Fibroblast of villous mesenchyme (primary cell): Measurements from ENCODE around the gene RAC2. TPM values are rescaled to one million over a fixed set of nuclear protein-coding genes. Genes with fewer than 3 reads are reported as not detected.

Experiments
- DNase-seq: peaks from one replicate; pipeline ENCODE4 v3.0.0-alpha.2; 2010; ENCODE audit warnings: low read depth
- H3K4me3 ChIP-seq: 2 replicates; pipeline ENCODE4 v1.5.1; 2011; ENCODE audit warnings: low read depth, mild to moderate bottlenecking, low read length
- total RNA-seq: library from RNA; depleted of rRNA; stranded (reverse); fragments of >200 nt; gene quantifications from 2 replicates; pipeline ENCODE4 v1.2.3, GENCODE V29; 2012
- TF ChIP-seq, protein P1 (sequence below): IDR thresholded peaks from 2 replicates; pipeline ENCODE4 v1.5.1; 2012; ENCODE audit warnings: low read depth, mild to moderate bottlenecking, low read length; ENCODE audit not compliant: insufficient read depth

The RAC2 gene
- total RNA-seq, 1 donor: 11.2 TPM

DNA sequence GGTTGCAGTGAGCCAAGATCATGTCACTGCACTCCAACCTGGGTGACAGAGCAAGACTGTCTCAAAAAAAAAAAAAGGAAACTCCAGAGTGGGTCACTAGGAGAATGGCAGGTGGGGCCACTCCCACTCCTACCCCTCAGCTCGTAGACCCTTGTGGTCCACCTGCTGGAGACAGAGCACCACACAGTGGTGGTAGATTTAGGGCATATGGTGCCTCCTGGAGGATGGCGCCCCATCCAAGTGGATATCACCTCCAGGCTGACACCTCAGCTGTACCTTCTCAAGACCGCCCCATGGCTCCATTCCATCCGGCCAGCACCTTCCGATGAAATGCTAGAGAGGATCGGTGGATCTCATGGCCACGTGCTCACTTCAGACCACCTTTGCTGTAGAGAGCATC lies 44.5 kb upstream of the RAC2 start:
- no peak for DNase-seq
- TF ChIP-seq, protein P1, sequence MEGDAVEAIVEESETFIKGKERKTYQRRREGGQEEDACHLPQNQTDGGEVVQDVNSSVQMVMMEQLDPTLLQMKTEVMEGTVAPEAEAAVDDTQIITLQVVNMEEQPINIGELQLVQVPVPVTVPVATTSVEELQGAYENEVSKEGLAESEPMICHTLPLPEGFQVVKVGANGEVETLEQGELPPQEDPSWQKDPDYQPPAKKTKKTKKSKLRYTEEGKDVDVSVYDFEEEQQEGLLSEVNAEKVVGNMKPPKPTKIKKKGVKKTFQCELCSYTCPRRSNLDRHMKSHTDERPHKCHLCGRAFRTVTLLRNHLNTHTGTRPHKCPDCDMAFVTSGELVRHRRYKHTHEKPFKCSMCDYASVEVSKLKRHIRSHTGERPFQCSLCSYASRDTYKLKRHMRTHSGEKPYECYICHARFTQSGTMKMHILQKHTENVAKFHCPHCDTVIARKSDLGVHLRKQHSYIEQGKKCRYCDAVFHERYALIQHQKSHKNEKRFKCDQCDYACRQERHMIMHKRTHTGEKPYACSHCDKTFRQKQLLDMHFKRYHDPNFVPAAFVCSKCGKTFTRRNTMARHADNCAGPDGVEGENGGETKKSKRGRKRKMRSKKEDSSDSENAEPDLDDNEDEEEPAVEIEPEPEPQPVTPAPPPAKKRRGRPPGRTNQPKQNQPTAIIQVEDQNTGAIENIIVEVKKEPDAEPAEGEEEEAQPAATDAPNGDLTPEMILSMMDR: no peak
- H3K4me3 ChIP-seq: no peak overlapping the region

DNA sequence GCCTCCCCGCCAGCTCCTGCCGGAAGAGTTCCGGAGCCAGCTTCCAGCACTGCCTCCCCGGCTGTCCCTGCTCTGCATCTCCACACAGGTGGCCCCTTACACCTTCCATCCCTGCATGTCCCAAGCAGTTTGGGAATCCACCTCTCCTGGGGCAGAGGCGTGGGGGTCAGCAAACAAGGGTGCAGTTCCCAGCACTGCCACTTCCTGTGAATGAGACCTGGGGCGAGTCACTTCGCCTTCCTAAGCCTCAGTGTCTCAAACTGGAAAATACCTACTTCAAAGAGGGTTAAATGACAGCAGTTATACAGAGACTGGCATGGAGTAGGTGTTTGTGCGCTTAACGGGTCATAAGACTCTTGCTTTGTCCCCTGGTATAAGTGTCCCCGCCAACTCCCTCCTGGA lies 43.5 kb upstream of the RAC2 start:
- DNase-seq: no peak
- TF ChIP-seq, protein P1: no peak

DNA sequence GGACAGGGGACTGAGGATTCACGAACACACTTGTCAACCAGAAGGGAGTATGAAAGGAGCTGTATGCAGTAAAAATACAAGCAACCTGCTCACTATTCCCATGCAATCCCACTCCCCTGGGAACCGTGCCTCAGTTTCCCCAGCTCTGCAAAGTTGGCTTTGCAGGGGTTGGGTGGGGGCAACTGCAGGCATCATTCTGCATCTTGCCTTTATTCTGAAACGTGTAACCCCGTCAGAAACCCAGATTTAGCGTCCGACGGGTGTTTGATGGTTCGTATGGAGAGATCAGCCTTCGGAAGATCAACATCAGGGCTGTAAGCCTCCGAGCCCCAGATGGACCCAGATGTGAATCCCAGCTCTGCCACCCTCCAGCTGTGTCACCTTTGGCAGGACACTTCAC lies 41.9 kb upstream of the RAC2 start:
- H3K4me3 ChIP-seq: no peak overlapping the region
- TF ChIP-seq, protein P1: no peak
- no peak for DNase-seq

More for the DNA sequence above, 43.5 kb upstream of the RAC2 start:
- no peak overlapping the region for H3K4me3 ChIP-seq

DNA sequence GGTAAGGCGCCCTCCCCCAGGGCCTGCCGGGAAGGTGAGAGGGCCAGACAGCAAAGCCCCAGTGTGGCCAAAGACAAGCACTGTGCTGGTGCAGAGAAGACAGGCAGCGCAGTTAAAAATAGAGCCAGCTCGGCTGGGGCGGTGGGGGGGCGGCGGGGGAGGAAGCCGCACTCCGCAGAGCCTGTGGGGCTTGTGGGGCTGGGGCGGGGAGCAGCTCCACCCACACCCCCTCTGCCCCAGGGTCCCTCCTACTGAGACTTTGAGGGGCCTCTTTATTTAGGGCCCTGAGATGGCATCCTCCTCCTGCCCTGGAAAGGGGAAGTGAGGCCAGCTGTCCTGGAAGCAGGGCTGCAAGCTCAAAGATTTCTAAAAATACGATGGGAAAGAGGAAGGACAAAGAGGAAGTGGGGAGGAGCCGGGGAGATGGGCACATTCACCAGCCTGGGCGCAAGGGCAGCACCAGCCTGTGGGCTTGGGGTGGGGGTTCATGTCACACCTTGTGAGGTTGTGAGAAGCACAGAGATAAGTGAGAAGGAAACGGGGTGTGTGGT lies 40.8 kb upstream of the RAC2 start:
- TF ChIP-seq, protein P1: no peak
- DNase-seq: no peak
- no peak overlapping the region for H3K4me3 ChIP-seq

DNA sequence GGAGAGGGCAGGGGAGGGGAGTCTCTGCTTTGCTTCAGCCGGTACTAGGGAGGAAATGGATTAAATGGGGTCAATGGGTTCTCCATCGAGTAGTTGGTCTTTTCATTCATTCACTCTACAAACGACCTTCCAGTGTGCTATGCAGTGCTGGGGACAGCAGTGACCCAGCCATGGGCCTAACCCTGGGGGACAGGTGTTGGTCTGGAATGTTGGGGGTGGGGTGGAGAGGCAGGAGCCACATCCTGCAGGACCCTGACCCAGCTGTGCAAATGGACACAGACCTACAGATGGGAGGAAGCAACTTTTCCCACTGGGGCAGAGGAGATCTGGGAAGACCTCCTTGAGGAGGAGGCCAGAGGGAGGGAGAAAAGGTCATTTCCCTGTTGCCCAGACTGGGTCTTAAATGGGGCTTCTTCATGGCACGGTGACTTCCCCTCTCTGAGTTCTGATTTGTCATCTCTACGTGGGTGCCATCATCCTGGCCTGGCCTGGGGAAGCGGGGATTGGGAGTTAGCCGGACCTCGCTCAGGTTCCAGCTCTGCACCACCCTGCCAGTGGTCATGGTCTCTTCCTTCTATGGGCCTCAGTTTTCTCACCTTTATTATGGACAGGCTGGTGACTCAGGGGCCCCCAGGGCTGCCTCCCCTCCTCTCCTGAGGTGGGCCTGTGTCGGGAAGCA lies 40.2 kb upstream of the RAC2 start:
- TF ChIP-seq, protein P1: no peak
- no peak overlapping the region for H3K4me3 ChIP-seq
- DNase-seq: no peak

DNA sequence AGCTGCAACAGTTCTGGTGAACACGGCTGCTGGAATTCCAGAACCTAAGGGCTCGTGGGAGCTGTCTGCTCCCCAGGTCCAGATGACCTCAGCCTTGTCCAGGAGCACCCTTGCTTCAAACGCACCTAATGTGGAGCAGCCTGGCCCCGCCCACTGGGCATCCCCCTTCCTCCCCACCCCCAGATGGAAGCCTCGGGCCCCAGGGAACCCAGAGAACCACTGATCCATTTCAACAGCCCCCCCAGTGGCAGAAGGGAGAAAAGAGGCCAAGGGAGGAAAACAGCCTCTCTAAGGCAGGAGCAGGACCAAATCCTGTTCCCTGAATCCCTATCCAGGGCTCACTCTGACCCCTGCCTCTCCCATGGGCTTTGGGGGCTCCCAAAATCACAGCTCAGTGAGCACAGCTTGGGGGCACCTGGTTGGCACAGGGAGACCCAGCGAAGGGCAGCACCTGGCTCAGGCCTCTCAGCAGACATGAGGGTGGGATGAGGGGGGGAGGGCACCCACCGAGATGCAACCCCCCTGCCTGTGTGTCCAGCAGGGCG lies 39.4 kb upstream of the RAC2 start:
- DNase-seq: no peak
- TF ChIP-seq, protein P1: peak; percentile 45
- H3K4me3 ChIP-seq: no peak overlapping the region
